Activated CD8-positive, alpha-beta memory T cell treated with anti-CD3 and anti-CD28 coated beads, Interleukin-2, amount 10 ng/mL, durations not matched to agents 7 days and 5 days (primary cell): ENCODE results near the gene TXLNB. TPM values are rescaled to one million over a fixed set of nuclear protein-coding genes. Genes with fewer than 3 reads are reported as not detected.

Source experiments
- ATAC-seq: fragments of 150-1000 bp; cut with Tn5 transposase; one replicate; pipeline ENCODE4 v1.10.0; 2021; ENCODE audit warnings: moderate library complexity
- CTCF ChIA-PET: fragments of 350-600 bp; sonication (Branson Sonifier 250); formaldehyde crosslinking; loops from one replicate; lab custom pipeline; 2021; ENCODE audit warnings: antibody characterized with exemption; lab: Charles Lee
- DNase-seq: peaks from one replicate; pipeline ENCODE4 v3.0.0-alpha.2; 2020
- H3K27ac Mint-ChIP-seq: one replicate; pipeline ENCODE4 v1.8.0; 2021; ENCODE audit warnings: mild to moderate bottlenecking, mixed read lengths
- H3K27me3 Mint-ChIP-seq: one replicate; pipeline ENCODE4 v1.8.0; 2021; ENCODE audit warnings: mixed read lengths
- H3K36me3 Mint-ChIP-seq: one replicate; pipeline ENCODE4 v1.8.0; 2021; ENCODE audit warnings: mild to moderate bottlenecking, mixed read lengths
- H3K4me1 Mint-ChIP-seq: one replicate; pipeline ENCODE4 v1.8.0; 2021; ENCODE audit warnings: mixed read lengths
- H3K4me3 Mint-ChIP-seq: one replicate; pipeline ENCODE4 v1.8.0; 2021; ENCODE audit warnings: mild to moderate bottlenecking, moderate library complexity, mixed read lengths
- H3K9me3 Mint-ChIP-seq: one replicate; pipeline ENCODE4 v1.8.0; 2022; ENCODE audit warnings: low read depth, mixed read lengths
- total RNA-seq, 2 experiments: library from RNA; stranded (reverse); gene quantifications; one replicate each; pipeline ENCODE4 v1.2.3, GENCODE V29; 2021

Gene TXLNB
- total RNA-seq, 2 experiments from 2014 or later = 0.23 to 0.38 TPM

DNA sequence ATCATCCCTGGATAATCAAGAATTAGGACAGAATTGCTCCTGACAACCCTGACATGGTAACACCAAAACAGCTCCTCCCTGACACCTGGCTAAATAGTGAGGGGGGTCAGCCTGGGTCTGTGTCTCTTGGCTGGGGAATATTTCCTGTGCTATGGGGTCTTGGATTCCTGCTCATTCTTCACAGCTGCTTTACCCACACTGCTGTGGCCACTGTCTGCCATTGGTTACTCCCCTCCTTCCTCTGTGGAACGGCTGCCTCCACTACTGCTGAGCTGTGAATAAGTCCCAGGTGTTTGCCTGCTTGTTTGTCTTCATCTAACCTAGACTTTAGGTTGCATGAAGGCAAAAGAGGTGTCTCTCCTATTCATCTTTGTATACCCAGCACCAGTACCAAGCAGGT is 33.9 kb upstream of the TXLNB start:
- no peak for ATAC-seq
- CTCF ChIA-PET = interaction anchor here (1.6 kb wide), 1 partner anchor 39 kb away, joined by 3 read pairs; no protein-coding TSS in a partner anchor
- Mint-ChIP-seq H3K36me3 (peaks cover 21% of the 10 kb centered on the region), H3K27me3 (no peaks in the 10 kb centered on the region), H3K4me3 (no peak overlapping the region), H3K27ac (peak overlapping the region; percentile 8), H3K4me1 (peaks cover 24% of the 10 kb centered on the region), H3K9me3 (peaks cover 9% of the 10 kb centered on the region)
- DNase-seq = no peak

DNA sequence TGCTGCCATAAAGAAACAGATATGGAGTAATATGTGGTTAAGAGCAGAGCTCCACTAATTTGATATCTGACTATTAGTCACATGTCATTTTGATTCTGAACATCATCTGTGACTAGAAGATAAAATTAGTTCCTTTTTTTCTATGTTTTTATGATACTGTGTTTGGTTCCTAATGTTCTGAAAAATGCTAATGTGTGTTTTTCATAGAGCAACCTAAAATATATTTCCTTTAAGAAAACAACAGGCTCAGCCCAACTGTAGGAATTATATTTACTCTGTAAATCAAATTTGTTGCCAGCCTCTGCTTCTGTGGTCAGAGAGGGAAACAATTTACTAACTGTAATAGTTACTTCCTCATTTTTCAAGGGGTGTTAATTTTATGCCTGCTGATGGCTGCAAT is 33.3 kb upstream of the TXLNB start:
- peaks cover 21% of the 10 kb centered on the region for H3K36me3 Mint-ChIP-seq
- H3K9me3 Mint-ChIP-seq = peaks cover 10% of the 10 kb centered on the region
- no peak for ATAC-seq
- H3K27me3 Mint-ChIP-seq = no peaks in the 10 kb centered on the region
- no peak overlapping the region for H3K4me3 Mint-ChIP-seq
- no peak overlapping the region for H3K27ac Mint-ChIP-seq
- CTCF ChIA-PET = interaction anchor here (1.6 to 2.5 kb wide), 4 partner anchors 33 to 95 kb away, joined by 3 to 14 read pairs (median 5); partner anchors contain the start of genes CITED2 and TXLNB
- peaks cover 24% of the 10 kb centered on the region for H3K4me1 Mint-ChIP-seq
- no peak for DNase-seq

DNA sequence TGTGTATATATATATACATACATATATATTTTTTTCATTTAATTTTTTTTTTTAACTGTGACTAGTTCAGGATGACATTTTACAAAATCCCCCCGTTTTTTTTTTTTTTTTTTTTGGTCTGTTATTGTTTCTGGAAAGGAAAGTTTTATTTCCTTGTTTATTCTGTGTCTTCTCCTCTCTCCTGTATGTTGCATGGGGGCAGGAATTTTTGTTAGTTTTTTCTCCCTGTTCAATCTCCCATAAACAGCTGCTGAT is 32.4 kb upstream of the TXLNB start:
- Mint-ChIP-seq H3K9me3 (peaks cover 10% of the 10 kb centered on the region), H3K27ac (peak overlapping the region; percentile 92), H3K4me1 (peaks cover 24% of the 10 kb centered on the region), H3K4me3 (no peak overlapping the region), H3K36me3 (peaks cover 21% of the 10 kb centered on the region), H3K27me3 (no peaks in the 10 kb centered on the region)
- CTCF ChIA-PET = interaction anchor here (0.9 to 2.5 kb wide), 7 partner anchors 32 to 211 kb away, joined by 3 to 14 read pairs (median 4); partner anchors contain the start of genes CITED2 and TXLNB
- no peak for DNase-seq
- no peak for ATAC-seq

DNA sequence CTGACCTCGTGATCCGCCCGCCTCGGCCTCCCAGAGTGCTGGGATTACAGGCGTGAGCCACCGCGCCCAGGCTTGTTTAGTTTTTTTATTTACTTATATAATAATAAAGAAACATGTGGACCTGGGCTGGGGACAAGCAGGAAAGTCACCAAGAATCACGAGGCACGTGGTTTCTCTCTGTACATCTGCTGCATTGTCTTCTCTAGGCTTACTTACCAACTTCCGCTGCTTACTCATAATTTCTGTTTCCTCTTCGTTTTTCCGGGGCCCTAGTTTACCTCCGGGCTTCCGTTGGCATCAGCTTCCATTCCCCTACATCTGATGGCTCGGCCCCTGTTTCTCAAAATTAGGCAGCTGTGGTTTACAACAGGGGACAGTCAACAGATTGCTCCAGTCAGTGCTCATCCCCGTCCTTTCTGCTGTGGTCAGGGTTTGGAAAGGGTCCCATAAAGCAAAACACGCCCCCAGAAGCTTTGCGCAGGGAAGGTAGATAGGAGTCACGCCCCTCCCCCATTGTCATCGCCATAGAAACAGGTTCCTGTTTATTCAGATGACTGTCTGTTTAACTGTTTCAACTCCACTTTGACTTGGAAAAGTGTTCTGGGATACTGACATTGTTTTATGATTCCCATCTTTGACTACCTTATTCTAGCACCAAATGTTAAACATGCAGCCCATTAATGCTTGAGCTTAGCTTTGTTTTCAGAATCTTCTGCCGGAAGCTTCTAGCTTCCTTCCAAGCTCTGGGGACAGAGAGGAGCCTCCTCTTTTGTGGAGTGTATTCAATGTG is 31.9 kb upstream of the TXLNB start:
- Mint-ChIP-seq H3K4me1 (peaks cover 24% of the 10 kb centered on the region), H3K9me3 (peaks cover 10% of the 10 kb centered on the region), H3K27ac (peak overlapping the region; percentile 92), H3K36me3 (peaks cover 21% of the 10 kb centered on the region), H3K27me3 (no peaks in the 10 kb centered on the region), H3K4me3 (peak overlapping the region; percentile 65)
- CTCF ChIA-PET = interaction anchor here (0.7 to 2.5 kb wide), 9 partner anchors 32 to 210 kb away, joined by 3 to 14 read pairs (median 4); partner anchors contain the start of genes CITED2 and TXLNB
- ATAC-seq (peak; percentile 89), DNase-seq (peak; percentile 88)

DNA sequence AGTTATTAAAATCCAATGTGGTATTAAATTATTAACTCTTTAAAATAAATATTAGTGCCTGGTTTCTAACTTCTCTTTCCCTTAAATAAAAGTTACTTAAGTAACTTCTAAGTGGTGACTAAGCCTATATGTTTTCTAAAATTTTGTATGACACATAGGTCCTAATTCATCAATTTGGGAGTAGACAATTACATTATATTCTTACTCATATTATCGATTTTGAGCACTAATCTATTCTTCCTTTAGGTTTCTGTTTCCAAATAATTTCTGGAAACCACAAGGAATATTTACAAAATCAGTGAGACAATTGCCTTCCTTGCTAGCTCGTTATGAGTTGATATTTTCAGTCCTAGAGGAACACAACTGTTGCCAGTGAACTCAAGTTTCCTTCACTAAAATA is 28.3 kb upstream of the TXLNB start:
- H3K36me3 Mint-ChIP-seq = peaks cover 26% of the 10 kb centered on the region
- no peak for ATAC-seq
- H3K4me1 Mint-ChIP-seq = peaks cover 24% of the 10 kb centered on the region
- no peak overlapping the region for H3K27ac Mint-ChIP-seq
- no peaks in the 10 kb centered on the region for H3K27me3 Mint-ChIP-seq
- CTCF ChIA-PET = interaction anchor here (1.0 to 1.9 kb wide), 3 partner anchors 9 to 70 kb away, joined by 3 to 5 read pairs (median 3); no protein-coding TSS in a partner anchor
- no peak for DNase-seq
- no peak overlapping the region for H3K4me3 Mint-ChIP-seq
- H3K9me3 Mint-ChIP-seq = peaks cover 13% of the 10 kb centered on the region

DNA sequence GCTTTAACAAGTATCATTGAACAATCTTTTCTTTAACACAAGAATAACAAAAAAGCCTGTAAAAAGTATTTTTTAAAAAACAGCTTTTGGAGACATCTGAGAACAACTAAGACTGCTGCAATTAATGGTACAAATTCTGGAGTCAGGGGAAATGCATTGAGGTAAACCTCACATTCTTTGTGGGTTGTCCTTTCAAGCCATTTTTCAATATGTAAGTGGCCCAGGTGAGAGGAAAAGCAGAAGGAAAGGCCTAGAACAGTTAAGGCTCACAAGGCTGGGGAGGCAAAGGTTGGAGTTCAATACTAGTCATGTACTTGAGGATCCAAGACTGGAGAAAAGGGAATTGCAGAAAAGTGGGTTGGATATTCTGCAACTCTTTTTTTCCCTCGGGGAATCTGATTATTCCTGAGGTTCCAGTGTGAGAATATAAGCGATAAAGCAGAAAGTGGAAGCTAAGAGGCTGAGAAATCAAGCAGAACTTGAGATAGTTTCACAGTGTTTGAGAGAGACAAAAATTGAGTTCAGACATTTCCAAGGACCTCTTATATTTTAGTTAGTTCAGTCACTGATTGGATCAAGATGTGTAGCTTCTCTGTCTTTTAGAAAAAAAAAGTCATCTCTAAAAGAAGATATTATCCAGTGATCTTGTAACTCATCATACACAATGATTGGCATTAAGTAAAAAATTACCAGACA is 25.0 kb upstream of the TXLNB start:
- no peak for ATAC-seq
- CTCF ChIA-PET = interaction anchor here (1.0 to 1.1 kb wide), 2 partner anchors 48 to 97 kb away, joined by 3 to 4 read pairs; no protein-coding TSS in a partner anchor
- no peak overlapping the region for H3K27ac Mint-ChIP-seq
- DNase-seq = no peak
- H3K4me3 Mint-ChIP-seq = no peak overlapping the region
- H3K36me3 Mint-ChIP-seq = peaks cover 13% of the 10 kb centered on the region
- peaks cover 4% of the 10 kb centered on the region for H3K4me1 Mint-ChIP-seq
- H3K9me3 Mint-ChIP-seq = peaks cover 5% of the 10 kb centered on the region
- H3K27me3 Mint-ChIP-seq = no peaks in the 10 kb centered on the region

DNA sequence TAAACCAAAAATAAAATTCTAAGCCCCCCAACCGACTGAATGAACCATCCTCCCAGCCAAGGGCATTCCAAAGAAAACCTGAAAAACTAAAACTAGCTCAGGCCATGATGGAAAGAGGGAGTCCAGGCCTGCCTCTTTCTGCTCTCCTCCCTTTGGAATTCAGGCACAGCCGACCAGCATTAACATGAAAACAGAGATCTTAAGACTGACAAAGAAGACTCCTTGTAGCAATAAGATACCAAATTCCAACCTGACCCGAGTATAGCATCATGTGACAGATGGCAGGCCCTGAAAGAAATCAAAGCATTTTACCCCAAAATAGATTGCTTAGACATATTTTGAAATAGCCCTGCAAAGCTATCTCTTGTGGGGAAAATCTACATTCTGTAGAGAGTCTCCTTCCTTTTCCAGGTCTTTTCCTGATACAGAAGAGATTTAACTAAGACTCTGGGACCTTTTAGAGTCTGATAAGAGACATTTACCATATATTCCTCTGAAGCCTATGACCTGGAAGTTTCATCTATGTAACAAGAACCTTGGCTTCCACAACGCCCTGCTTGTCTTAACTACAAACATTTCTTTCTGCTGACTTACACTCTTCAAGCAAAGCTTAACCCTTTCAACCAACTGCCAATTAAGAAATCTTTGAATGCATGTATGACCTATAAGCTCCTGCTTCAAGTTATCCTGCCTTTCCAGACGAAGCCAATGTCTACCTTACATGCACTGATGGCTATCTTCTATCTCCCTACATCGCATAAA is 22.2 kb upstream of the TXLNB start:
- H3K9me3 Mint-ChIP-seq = peaks cover 3% of the 10 kb centered on the region
- CTCF ChIA-PET = interaction anchor here (0.7 to 1.8 kb wide), 3 partner anchors 22 to 94 kb away, joined by 3 to 5 read pairs (median 4); partner anchors contain the start of gene TXLNB
- ATAC-seq (no peak), DNase-seq (no peak)
- peaks cover 13% of the 10 kb centered on the region for H3K36me3 Mint-ChIP-seq
- H3K4me3 Mint-ChIP-seq = no peak overlapping the region
- H3K4me1 Mint-ChIP-seq = peaks cover 4% of the 10 kb centered on the region
- H3K27ac Mint-ChIP-seq = no peak overlapping the region
- no peaks in the 10 kb centered on the region for H3K27me3 Mint-ChIP-seq

DNA sequence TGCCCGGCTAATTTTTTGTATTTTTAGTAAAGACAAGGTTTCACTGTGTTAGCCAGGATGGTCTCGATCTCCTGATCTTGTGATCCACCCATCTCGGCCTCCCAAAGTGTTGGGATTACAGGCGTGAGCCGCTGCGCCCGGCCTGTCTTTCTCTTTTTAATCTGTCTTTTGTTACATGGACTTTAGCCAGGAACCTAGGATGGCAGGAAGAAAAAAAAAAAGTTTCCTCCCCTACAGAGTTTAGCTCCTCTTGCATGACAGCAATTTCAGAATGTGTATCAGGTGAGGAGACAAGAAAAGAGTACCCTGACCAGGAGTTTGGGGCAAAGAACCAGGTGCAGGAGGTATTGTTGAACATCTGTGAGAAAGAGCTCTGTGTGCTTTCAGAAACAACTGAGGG is 21.4 kb upstream of the TXLNB start:
- H3K4me3 Mint-ChIP-seq = no peak overlapping the region
- H3K27me3 Mint-ChIP-seq = no peaks in the 10 kb centered on the region
- CTCF ChIA-PET = interaction anchor here (0.7 kb wide), 1 partner anchor 83 kb away, joined by 3 read pairs; no protein-coding TSS in a partner anchor
- peaks cover under 1% of the 10 kb centered on the region for H3K9me3 Mint-ChIP-seq
- DNase-seq = no peak
- H3K27ac Mint-ChIP-seq = no peak overlapping the region
- H3K36me3 Mint-ChIP-seq = peaks cover 10% of the 10 kb centered on the region
- no peak for ATAC-seq
- peaks cover 8% of the 10 kb centered on the region for H3K4me1 Mint-ChIP-seq

DNA sequence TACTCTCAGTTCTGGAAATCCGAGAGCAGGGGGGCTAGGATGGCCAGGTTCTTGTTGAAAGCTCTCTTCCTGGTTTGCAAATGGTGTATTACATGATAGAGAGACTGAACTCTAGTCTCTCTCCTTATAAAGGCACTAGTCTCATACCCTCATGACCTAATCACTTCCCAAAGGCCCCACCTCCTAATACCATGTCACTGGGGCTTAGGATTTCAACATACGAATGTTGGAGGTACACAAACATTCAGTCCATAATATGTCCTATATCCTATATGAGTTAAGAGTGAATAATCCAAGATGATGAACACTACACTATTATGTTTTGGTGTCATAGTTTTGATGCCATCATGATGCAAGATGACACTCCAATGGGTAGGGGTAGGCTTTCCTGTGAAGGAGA is 20.0 kb upstream of the TXLNB start:
- CTCF ChIA-PET = interaction anchor here (0.7 kb wide), 1 partner anchor 93 kb away, joined by 3 read pairs; no protein-coding TSS in a partner anchor
- no peaks in the 10 kb centered on the region for H3K27me3 Mint-ChIP-seq
- no peak overlapping the region for H3K27ac Mint-ChIP-seq

DNA sequence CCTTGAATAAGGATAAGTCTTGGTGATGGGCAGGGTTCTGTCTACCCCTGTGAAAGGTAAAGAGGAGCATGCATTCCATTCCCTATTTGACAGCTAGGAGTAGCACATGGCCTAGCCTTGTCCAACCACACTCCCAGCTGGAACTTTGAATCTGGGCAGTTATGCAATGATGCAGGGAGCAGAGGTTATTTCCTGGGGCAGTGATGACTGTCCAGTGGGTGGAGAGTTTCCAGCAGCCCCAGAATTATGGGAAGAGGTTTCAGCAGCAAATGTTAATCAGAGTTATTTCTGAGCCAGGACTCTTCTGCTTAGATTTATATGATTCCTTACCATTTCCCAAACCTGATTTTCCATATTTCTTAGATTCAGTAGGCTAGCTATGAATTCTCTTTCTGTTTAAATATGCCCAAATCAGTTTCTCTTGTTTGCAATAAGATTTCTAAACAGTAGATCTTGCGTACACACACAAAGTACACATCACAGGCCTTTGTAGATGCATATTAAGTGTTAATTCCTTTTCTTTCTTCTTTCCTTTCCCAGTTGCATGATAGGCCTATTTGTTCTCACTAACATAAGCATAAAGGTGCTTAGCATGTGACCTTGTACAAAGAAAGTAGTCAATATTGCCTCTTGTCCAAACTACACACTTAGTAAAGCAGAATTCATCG is 17.3 kb upstream of the TXLNB start:
- no peaks in the 10 kb centered on the region for H3K27me3 Mint-ChIP-seq
- no peak overlapping the region for H3K27ac Mint-ChIP-seq
- H3K9me3 Mint-ChIP-seq = no peaks in the 10 kb centered on the region
- H3K4me1 Mint-ChIP-seq = peaks cover 4% of the 10 kb centered on the region
- no peaks in the 10 kb centered on the region for H3K36me3 Mint-ChIP-seq
- H3K4me3 Mint-ChIP-seq = no peak overlapping the region
- ATAC-seq = no peak
- CTCF ChIA-PET = no interaction called here
- no peak for DNase-seq

More for the DNA sequence above, 20.0 kb upstream of the TXLNB start:
- no peak for ATAC-seq
- Mint-ChIP-seq H3K4me1 (peaks cover 8% of the 10 kb centered on the region), H3K36me3 (peaks cover 6% of the 10 kb centered on the region), H3K9me3 (no peaks in the 10 kb centered on the region), H3K4me3 (no peak overlapping the region)
- no peak for DNase-seq

DNA sequence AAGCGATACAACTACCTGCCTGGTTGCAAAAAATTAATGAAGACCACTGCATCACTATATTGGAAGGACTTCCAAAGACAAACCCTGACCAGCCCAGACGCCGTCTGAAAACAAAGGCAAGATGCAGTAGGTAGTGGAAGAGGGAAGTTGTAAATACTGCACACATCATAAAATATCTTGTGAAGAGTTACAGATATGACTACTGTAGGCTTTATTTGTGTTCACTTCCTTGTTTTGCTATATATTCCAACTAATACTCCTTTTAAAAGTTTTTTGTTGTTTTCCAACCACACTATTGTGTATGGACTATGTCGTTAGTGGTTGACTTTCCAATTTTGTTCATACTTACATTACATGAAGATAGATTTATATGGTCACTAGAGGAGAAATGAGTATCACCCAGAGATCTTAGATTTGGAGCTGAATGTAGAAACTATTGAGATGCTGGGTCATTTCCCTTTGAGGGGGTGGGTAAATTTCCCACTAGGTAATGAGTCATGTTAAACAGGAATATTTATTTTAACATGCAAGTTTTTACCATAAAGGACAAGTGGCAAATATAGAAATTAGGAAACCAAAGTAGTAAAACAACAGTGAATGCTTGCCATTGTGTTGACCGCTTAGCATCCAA is 16.6 kb upstream of the TXLNB start:
- DNase-seq (no peak), ATAC-seq (no peak)
- CTCF ChIA-PET = no interaction called here
- Mint-ChIP-seq H3K36me3 (no peaks in the 10 kb centered on the region), H3K9me3 (no peaks in the 10 kb centered on the region), H3K27me3 (no peaks in the 10 kb centered on the region), H3K27ac (no peak overlapping the region), H3K4me3 (no peak overlapping the region), H3K4me1 (peaks cover 4% of the 10 kb centered on the region)

DNA sequence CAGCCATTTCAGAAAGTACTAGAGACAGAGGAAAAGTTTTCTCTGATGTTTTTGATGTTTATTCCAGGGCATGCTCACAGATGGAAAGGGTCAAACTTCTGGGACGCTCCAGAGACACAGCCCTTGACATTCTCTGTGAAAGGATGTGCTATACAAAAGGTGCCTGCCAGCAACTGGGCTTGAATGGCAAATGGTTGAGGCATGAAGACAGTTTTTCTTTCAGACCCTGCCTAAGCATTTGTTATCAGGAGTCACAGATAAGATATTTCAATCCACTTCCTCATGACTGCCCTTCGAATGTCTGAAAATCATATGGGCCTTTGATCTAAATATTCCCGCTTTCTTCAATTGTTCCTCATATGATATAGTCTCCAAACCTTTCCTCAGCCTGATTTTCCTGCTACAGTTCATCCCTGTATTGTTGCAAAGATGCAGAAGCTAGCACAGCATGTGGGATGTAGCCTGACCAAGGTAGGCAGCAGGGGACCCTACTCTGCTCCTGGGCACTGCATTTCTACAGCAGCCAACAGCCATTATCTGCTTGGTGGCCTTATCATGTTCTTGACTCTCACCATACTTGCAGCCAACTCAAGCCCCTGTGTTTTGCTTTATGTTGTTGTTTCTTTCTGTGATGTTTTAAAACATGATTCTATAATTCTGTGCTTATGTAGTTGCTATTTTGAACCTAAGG is 14.6 kb upstream of the TXLNB start:
- peaks cover 4% of the 10 kb centered on the region for H3K4me1 Mint-ChIP-seq

More for the DNA sequence above, 14.6 kb upstream of the TXLNB start:
- CTCF ChIA-PET = no interaction called here
- ATAC-seq (no peak), DNase-seq (no peak)
- Mint-ChIP-seq H3K27me3 (no peaks in the 10 kb centered on the region), H3K27ac (no peak overlapping the region), H3K4me3 (no peak overlapping the region), H3K36me3 (no peaks in the 10 kb centered on the region), H3K9me3 (no peaks in the 10 kb centered on the region)
